Measurements from ENCODE around the gene DUSP5. TPM values are rescaled to one million over a fixed set of nuclear protein-coding genes. Genes with fewer than 3 reads are reported as not detected.
A peak's percentile ranks its signal among the peaks of the same experiment; 100 is the strongest.

Gene DUSP5
- total RNA-seq, 1 experiment from 2014 or later, result 5.3 TPM

DNA sequence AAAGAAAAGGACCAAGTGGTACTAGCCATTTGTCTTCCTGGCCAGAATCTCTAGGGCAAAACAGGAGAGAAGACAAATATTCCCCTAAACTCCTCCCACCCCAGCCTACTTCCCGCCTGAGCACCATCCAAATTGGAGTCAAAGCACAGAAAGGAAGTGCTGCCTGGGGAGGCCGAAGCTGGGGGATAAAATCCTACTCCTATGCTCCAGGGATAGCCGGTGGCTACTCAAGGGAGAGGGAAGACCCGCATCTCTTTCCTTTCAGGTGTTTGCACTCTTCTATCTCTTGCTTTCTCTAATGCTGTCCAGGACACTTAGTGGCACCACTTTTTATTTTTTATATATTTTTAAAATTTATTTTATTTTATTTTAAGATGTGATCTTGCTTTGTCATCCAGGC is 7.1 kb upstream of the DUSP5 start:
- no peak for DNase-seq
- Histone ChIP-seq H3K36me3 (no peaks in the 10 kb centered on the region), H3K4me1 (peaks cover 42% of the 10 kb centered on the region)

DNA sequence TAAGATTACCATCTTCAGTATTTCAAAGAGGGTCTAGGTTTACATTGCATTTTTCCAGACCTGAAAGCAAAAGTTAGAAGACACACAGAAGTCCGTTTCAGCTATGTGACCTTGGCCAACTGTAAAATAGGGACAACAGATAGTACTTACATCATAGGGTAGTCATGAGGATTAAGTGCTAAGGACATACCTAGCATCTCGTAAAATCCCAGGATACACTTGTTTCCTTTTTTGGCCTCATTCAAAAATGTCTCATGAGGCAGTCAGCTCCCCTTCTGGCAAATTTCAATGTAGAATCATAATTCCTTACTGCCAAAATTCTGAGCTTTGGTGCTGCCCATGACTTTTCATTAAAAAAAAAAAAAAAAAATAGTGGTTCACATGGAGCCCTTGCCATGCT is 6.4 kb upstream of the DUSP5 start:
- no peaks in the 10 kb centered on the region for H3K9me3 ChIP-seq (replicated peaks)
- H3K4me1 ChIP-seq, result peaks cover 42% of the 10 kb centered on the region
- H3K36me3 ChIP-seq, result no peaks in the 10 kb centered on the region
- no peak for DNase-seq
- no peak overlapping the region for H3K4me3 ChIP-seq
- no peaks in the 10 kb centered on the region for H3K27me3 ChIP-seq
- H3K27ac ChIP-seq, result no peak overlapping the region

More for the DNA sequence above, 7.1 kb upstream of the DUSP5 start:
- H3K4me3 ChIP-seq, result no peak overlapping the region
- H3K27me3 ChIP-seq, result no peaks in the 10 kb centered on the region
- no peaks in the 10 kb centered on the region for H3K9me3 ChIP-seq (replicated peaks)
- H3K27ac ChIP-seq, result no peak overlapping the region

- Histone ChIP-seq H3K27ac (no peak overlapping the region), H3K9me3 (replicated peaks) (no peaks in the 10 kb centered on the region), H3K4me1 (peaks cover 36% of the 10 kb centered on the region), H3K27me3 (no peaks in the 10 kb centered on the region), H3K36me3 (no peaks in the 10 kb centered on the region), H3K4me3 (no peak overlapping the region)
- peak in 1 of 2 experiments; percentile 36 for DNase-seq
These were observed 5.5 kb upstream of the DUSP5 start for GRCh38 chr10:110492069-110492822.

- Histone ChIP-seq H3K4me1 (peaks cover 22% of the 10 kb centered on the region), H3K27ac (no peak overlapping the region), H3K9me3 (replicated peaks) (no peaks in the 10 kb centered on the region), H3K36me3 (no peaks in the 10 kb centered on the region), H3K27me3 (no peaks in the 10 kb centered on the region), H3K4me3 (no peak overlapping the region)
- DNase-seq, result no peak
These were observed 3.8 kb upstream of the DUSP5 start for GRCh38 chr10:110493832-110494426.

- H3K9me3 ChIP-seq (replicated peaks), result no peaks in the 10 kb centered on the region
- H3K27me3 ChIP-seq, result no peaks in the 10 kb centered on the region
- H3K27ac ChIP-seq, result no peak overlapping the region
- no peak overlapping the region for H3K4me3 ChIP-seq
- H3K36me3 ChIP-seq, result no peaks in the 10 kb centered on the region
- DNase-seq, result no peak
- H3K4me1 ChIP-seq, result peaks cover 20% of the 10 kb centered on the region
These were observed 3.2 kb upstream of the DUSP5 start for GRCh38 chr10:110494532-110494931.

DNA sequence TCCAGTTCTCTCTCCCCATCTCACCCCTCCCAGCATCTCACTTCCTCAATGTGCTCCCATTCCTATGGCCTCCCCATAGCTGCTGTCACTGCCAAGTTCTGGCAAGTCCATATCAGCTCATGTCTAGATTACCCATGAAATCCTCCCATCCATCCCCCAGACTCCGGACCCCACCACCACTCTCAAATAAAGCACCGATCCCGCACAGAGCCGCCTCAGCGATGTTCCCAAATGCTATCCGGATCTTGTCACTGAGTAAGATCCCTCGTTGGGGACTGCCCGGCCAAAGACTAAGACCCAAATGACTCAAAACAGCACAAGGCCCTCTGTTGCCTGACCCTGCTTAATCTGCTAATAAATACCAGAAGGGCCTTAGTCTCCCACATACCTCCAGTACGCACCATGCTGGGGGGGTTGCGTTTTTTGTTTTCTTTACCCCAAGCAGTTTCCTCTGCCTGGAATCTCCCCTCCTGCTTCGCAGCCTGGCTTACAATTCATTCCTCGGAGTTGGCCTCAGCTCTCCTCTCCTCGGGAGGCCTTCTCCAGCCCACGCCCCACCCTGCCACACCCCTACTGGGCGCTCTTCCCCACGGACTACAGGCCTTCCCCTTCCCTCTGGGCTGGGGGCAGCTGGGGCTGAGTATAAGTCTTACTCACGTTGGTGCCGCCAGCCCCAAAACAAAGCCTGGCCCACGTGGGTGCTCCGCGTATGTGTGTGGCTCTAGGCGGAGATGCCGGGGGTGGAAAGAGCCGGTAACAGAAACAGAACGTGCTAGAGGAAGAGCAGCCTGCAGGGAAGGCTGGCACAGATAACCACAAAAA is 1.8 kb upstream of the DUSP5 start:
- peaks cover 34% of the 10 kb centered on the region for H3K4me1 ChIP-seq

GRCh38 chr10:110496553-110497437 is 912 bp upstream of the DUSP5 start:
- H3K27me3 ChIP-seq, result no peaks in the 10 kb centered on the region
- no peaks in the 10 kb centered on the region for H3K36me3 ChIP-seq
- peak overlapping the region; percentile 90 for H3K27ac ChIP-seq
- DNase-seq, result peak; percentile 89 to 95
- H3K4me3 ChIP-seq, result peak overlapping the region; percentile 97
- H3K9me3 ChIP-seq (replicated peaks), result no peaks in the 10 kb centered on the region
- peaks cover 39% of the 10 kb centered on the region for H3K4me1 ChIP-seq

More for the DNA sequence above, 1.8 kb upstream of the DUSP5 start:
- Histone ChIP-seq H3K36me3 (no peaks in the 10 kb centered on the region), H3K9me3 (replicated peaks) (no peaks in the 10 kb centered on the region), H3K27ac (peak overlapping the region; percentile 90), H3K4me3 (peak overlapping the region; percentile 97), H3K27me3 (no peaks in the 10 kb centered on the region)
- peak; percentile 77 for DNase-seq

DNA sequence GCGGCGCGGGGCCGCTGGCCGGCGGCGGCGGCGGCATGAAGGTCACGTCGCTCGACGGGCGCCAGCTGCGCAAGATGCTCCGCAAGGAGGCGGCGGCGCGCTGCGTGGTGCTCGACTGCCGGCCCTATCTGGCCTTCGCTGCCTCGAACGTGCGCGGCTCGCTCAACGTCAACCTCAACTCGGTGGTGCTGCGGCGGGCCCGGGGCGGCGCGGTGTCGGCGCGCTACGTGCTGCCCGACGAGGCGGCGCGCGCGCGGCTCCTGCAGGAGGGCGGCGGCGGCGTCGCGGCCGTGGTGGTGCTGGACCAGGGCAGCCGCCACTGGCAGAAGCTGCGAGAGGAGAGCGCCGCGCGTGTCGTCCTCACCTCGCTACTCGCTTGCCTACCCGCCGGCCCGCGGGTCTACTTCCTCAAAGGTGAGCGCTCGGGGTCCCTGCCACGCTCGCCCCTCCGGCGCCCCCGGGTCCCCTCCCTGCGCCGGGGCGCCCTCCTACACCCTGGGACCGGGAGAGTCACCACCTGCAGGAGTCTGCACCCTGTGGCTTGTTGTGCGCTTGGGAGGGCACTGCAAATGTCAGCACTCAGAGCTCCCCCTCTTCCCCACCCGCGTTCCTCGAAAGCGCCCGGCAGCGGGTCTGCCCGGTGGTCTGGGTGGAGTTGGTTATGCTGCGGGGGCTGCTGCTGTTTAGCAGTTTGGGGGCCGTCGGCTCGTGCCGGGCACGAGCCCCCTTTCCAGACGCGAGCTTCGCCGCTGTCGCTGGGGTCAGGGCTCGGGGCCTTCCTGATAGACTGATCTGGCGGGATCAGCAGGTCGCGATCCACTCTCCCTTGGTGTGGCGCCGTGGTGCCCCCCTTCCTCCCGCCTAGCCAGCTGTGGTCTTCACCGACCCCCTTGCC is 627 bp downstream of the DUSP5 start:
- peaks cover 38% of the 10 kb centered on the region for H3K4me1 ChIP-seq

GRCh38 chr10:110498982-110499795 is 1.5 kb downstream of the DUSP5 start:
- H3K4me1 ChIP-seq, result peaks cover 38% of the 10 kb centered on the region
- no peak overlapping the region for H3K27ac ChIP-seq
- H3K36me3 ChIP-seq, result no peaks in the 10 kb centered on the region
- H3K4me3 ChIP-seq, result peak overlapping the region; percentile 97
- H3K27me3 ChIP-seq, result no peaks in the 10 kb centered on the region
- DNase-seq, result peak in 1 of 2 experiments; percentile 47
- no peaks in the 10 kb centered on the region for H3K9me3 ChIP-seq (replicated peaks)

More for the DNA sequence above, 627 bp downstream of the DUSP5 start:
- H3K27me3 ChIP-seq, result no peaks in the 10 kb centered on the region
- H3K36me3 ChIP-seq, result no peaks in the 10 kb centered on the region
- no peaks in the 10 kb centered on the region for H3K9me3 ChIP-seq (replicated peaks)
- H3K27ac ChIP-seq, result no peak overlapping the region
- peak overlapping the region; percentile 97 for H3K4me3 ChIP-seq
- peak; percentile 59 to 64 for DNase-seq

DNA sequence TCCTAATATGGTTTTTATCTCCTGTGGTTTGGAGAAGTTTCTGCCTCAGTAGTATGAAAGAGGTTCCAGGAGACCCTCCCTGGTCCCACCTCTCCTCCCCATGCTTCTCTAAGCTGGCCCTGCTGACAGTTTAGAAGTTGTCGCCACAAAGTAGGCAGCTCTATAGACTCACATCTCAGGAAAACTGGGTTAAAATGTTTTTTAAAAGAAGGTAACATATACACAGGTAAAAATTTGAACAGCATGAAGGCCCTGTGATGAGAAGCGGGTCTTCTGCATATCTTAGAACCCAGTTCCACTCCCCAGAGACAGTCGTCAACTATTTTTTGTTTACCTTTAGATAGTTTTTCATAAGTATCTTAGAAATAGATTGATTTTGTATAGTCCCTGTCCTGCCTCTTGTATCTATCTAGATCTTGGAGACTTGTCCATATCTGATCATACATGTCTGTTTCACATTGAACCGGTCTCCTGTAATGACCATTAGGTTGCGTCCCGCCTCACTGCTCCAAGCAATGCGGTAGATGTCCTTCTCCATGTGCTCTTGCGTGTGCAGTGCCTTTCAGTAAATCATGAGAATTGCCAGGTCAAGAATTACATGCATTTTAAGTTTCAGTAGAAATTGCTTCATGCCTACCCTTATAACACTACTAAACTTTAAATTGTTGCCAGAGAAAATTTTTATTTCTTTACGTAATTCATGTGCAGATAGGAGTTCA is 2.2 kb downstream of the DUSP5 start:
- Histone ChIP-seq H3K4me3 (no peak overlapping the region), H3K4me1 (peaks cover 38% of the 10 kb centered on the region), H3K9me3 (replicated peaks) (no peaks in the 10 kb centered on the region), H3K27ac (no peak overlapping the region), H3K27me3 (no peaks in the 10 kb centered on the region), H3K36me3 (peaks cover 1% of the 10 kb centered on the region; the same call in 1 of the 2 replicates)
- DNase-seq, result no peak

- Histone ChIP-seq H3K9me3 (replicated peaks) (no peaks in the 10 kb centered on the region), H3K4me3 (no peak overlapping the region), H3K27ac (no peak overlapping the region), H3K36me3 (peaks cover 5% of the 10 kb centered on the region; the same call in 1 of the 2 replicates), H3K27me3 (no peaks in the 10 kb centered on the region), H3K4me1 (peaks cover 38% of the 10 kb centered on the region)
- DNase-seq, result peak in 1 of 2 experiments; percentile 20
These were observed 2.8 kb downstream of the DUSP5 start for GRCh38 chr10:110500515-110500905.
